HEK293 (cell line): Measurements from ENCODE around the gene MPEG1.

Source experiments
- CTCF ChIA-PET: fragments of 350-600 bp; formaldehyde crosslinking; extraction: SDS; loops from one replicate; lab custom pipeline; 2021; ENCODE audit warnings: antibody characterized with exemption; lab: Yijun Ruan, JAX
- POLR2A ChIA-PET: fragments of 300-600 bp; formaldehyde crosslinking; extraction: SDS; loops from one replicate; lab custom pipeline; 2020; ENCODE audit warnings: antibody characterized with exemption, inconsistent platforms; lab: Yijun Ruan, JAX
- H3K27ac ChIP-seq: fragments of 200-500 bp; sonication (Bioruptor generic); 2 replicates; pipeline ENCODE4 v1.5.1; 2014; ENCODE audit warnings: low read depth, low read length, control low read depth, inconsistent platforms; ENCODE audit errors: extremely low read depth
- H3K36me3 ChIP-seq, 2 experiments: fragments of 200-500 bp in 1 of 2; sonication (Bioruptor generic) in 1 of 2; 1 replicate in 1 of 2; 2 replicates in 1 of 2; pipeline ENCODE4 v1.5.1; 2014 to 2017; ENCODE audit warnings: inconsistent platforms in 2 of 2, low read length in 2 of 2; ENCODE audit not compliant: control insufficient read depth in 2 of 2, insufficient read depth in 1 of 2
- H3K4me1 ChIP-seq: fragments of 200-500 bp; sonication (Bioruptor generic); 2 replicates; pipeline ENCODE4 v1.5.1; 2014; ENCODE audit warnings: mild to moderate bottlenecking, low read length, inconsistent platforms; ENCODE audit not compliant: control insufficient read depth, insufficient read depth
- H3K4me3 ChIP-seq: 2 replicates; pipeline ENCODE4 v1.5.1; 2011; ENCODE audit warnings: low read depth, mild to moderate bottlenecking, control low read depth, low read length, moderate library complexity
- H3K9me3 ChIP-seq: fragments of 200-500 bp; sonication (Bioruptor generic); 2 replicates; pipeline ENCODE4 v1.5.1; 2014; ENCODE audit warnings: low read depth, low read length, inconsistent platforms; ENCODE audit not compliant: control insufficient read depth, insufficient read depth
- GLI2 ChIP-seq: fragments of 450-650 bp; formaldehyde crosslinking; IDR thresholded peaks from 2 replicates; pipeline ENCODE4; 2017; ENCODE audit warnings: missing biosample characterization, missing genetic modification characterization, low read depth, borderline replicate concordance
- HOXA7 ChIP-seq: sonication (generic); formaldehyde crosslinking; IDR thresholded peaks from 2 replicates; pipeline ENCODE4 v1.8.1; 2022; ENCODE audit warnings: missing genetic modification reagents, borderline replicate concordance
- KLF10 ChIP-seq: fragments of 450-650 bp; IDR thresholded peaks from 2 replicates; pipeline ENCODE4 v1.5.1; 2018; ENCODE audit warnings: missing biosample characterization, mild to moderate bottlenecking, missing genetic modification characterization
- KLF7 ChIP-seq: fragments of 450-650 bp; formaldehyde crosslinking; IDR thresholded peaks from 2 replicates; pipeline ENCODE4 v1.5.1; 2016; ENCODE audit warnings: missing biosample characterization, missing genetic modification characterization, borderline replicate concordance
- ZBTB26 ChIP-seq: fragments of 450-650 bp; formaldehyde crosslinking; optimal IDR thresholded peaks from 2 replicates; pipeline ENCODE3; 2016; ENCODE audit warnings: missing biosample characterization, mild to moderate bottlenecking, missing genetic modification characterization
- ZBTB7A ChIP-seq: fragments of 450-650 bp; formaldehyde crosslinking; IDR thresholded peaks from 2 replicates; pipeline ENCODE4 v1.5.1; 2016; ENCODE audit warnings: low read depth, missing biosample characterization, missing genetic modification characterization
- ZNF148 ChIP-seq: fragments of 450-650 bp; formaldehyde crosslinking; IDR thresholded peaks from 2 replicates; pipeline ENCODE4 v1.5.0; 2017; ENCODE audit warnings: missing biosample characterization, missing genetic modification characterization, borderline replicate concordance
- ZNF169 ChIP-seq: fragments of 450-650 bp; formaldehyde crosslinking; IDR thresholded peaks from 2 replicates; pipeline ENCODE4 v1.5.1; 2016; ENCODE audit warnings: missing biosample characterization, missing genetic modification characterization
- ZNF211 ChIP-seq: fragments of 450-650 bp; formaldehyde crosslinking; IDR thresholded peaks from 2 replicates; pipeline ENCODE4 v1.5.1; 2016; ENCODE audit warnings: low read depth, missing biosample characterization, missing genetic modification characterization
- ZNF366 ChIP-seq: fragments of 450-650 bp; formaldehyde crosslinking; conservative IDR thresholded peaks from 2 replicates; pipeline ENCODE4 v1.5.1; 2016; ENCODE audit warnings: missing biosample characterization, missing genetic modification characterization
- ZNF423 ChIP-seq: fragments of 450-650 bp; formaldehyde crosslinking; IDR thresholded peaks from 2 replicates; pipeline ENCODE4 v1.5.1; 2016; ENCODE audit warnings: missing biosample characterization, missing genetic modification characterization
- ZNF433 ChIP-seq: fragments of 450-650 bp; formaldehyde crosslinking; IDR thresholded peaks from 2 replicates; pipeline ENCODE4 v1.5.1; 2016; ENCODE audit warnings: missing biosample characterization, missing genetic modification characterization, low read depth
- ZNF501 ChIP-seq: fragments of 450-650 bp; formaldehyde crosslinking; IDR thresholded peaks from 2 replicates; pipeline ENCODE4 v1.5.1; 2016; ENCODE audit warnings: missing biosample characterization, missing genetic modification characterization
- ZNF544 ChIP-seq: fragments of 450-650 bp; formaldehyde crosslinking; IDR thresholded peaks from 2 replicates; pipeline ENCODE4 v1.5.0; 2017; ENCODE audit warnings: missing biosample characterization, missing genetic modification characterization
- ZNF555 ChIP-seq: fragments of 450-650 bp; formaldehyde crosslinking; conservative IDR thresholded peaks from 2 replicates; pipeline ENCODE4 v1.5.1; 2017; ENCODE audit warnings: missing biosample characterization, mild to moderate bottlenecking, missing genetic modification characterization, inconsistent platforms
- ZNF560 ChIP-seq: fragments of 450-650 bp; formaldehyde crosslinking; IDR thresholded peaks from 2 replicates; pipeline ENCODE4 v1.5.1; 2017; ENCODE audit warnings: missing biosample characterization, missing genetic modification characterization, borderline replicate concordance
- ZNF624 ChIP-seq: fragments of 450-650 bp; formaldehyde crosslinking; IDR thresholded peaks from 2 replicates; pipeline ENCODE4 v1.5.1; 2017; ENCODE audit warnings: missing biosample characterization, missing genetic modification characterization
- ZNF654 ChIP-seq: fragments of 450-650 bp; formaldehyde crosslinking; IDR thresholded peaks from 2 replicates; pipeline ENCODE4 v1.5.1; 2016; ENCODE audit warnings: low read depth, missing biosample characterization, missing genetic modification characterization
- ZNF777 ChIP-seq: fragments of 450-650 bp; formaldehyde crosslinking; IDR thresholded peaks from 2 replicates; pipeline ENCODE4 v1.5.1; 2017; ENCODE audit warnings: missing biosample characterization, missing genetic modification characterization, borderline replicate concordance
- ZNF843 ChIP-seq: fragments of 450-650 bp; formaldehyde crosslinking; IDR thresholded peaks from 2 replicates; pipeline ENCODE4 v1.5.1; 2016; ENCODE audit warnings: missing biosample characterization, missing genetic modification characterization
- ZSCAN18 ChIP-seq: fragments of 450-650 bp; formaldehyde crosslinking; IDR thresholded peaks from 2 replicates; pipeline ENCODE4 v1.5.1; 2016; ENCODE audit warnings: missing biosample characterization, missing genetic modification characterization
- ZSCAN5A ChIP-seq: fragments of 450-650 bp; formaldehyde crosslinking; IDR thresholded peaks from 2 replicates; pipeline ENCODE4 v1.5.1; 2016; ENCODE audit warnings: missing biosample characterization, missing genetic modification characterization

Gene MPEG1

GRCh38 chr11:59259867-59260475, 47.2 kb upstream of the MPEG1 start:
- Histone ChIP-seq H3K36me3 (no peaks in the 10 kb centered on the region), H3K4me3 (no peak overlapping the region), H3K9me3 (no peaks in the 10 kb centered on the region), H3K27ac (no peak overlapping the region), H3K4me1 (no peaks in the 10 kb centered on the region)
- ChIA-PET CTCF (no interaction called here), POLR2A (no interaction called here)
- TF ChIP-seq ZBTB26 (tag by site-specific recombination) (no peak), KLF7 (tag by site-specific recombination) (no peak), ZNF211 (tag by site-specific recombination) (no peak), ZNF423 (tag by site-specific recombination) (no peak), GLI2 (tag by site-specific recombination) (no peak), ZNF843 (tag by site-specific recombination) (no peak), ZNF366 (tag by site-specific recombination) (no peak), HOXA7 (no peak), ZNF654 (tag by site-specific recombination) (no peak), KLF10 (no peak), ZNF433 (tag by site-specific recombination) (no peak), ZSCAN5A (tag by site-specific recombination) (no peak), ZNF624 (tag by site-specific recombination) (no peak), ZBTB7A (tag by site-specific recombination) (no peak), ZNF544 (tag by site-specific recombination) (no peak), ZNF555 (tag by site-specific recombination) (no peak)

GRCh38 chr11:59259047-59259446, 46.3 kb upstream of the MPEG1 start:
- Histone ChIP-seq H3K4me3 (no peak overlapping the region), H3K27ac (no peak overlapping the region), H3K9me3 (no peaks in the 10 kb centered on the region), H3K4me1 (no peaks in the 10 kb centered on the region), H3K36me3 (no peaks in the 10 kb centered on the region)
- TF ChIP-seq ZNF501 (tag by site-specific recombination) (no peak), ZNF777 (tag by site-specific recombination) (no peak), ZNF169 (no peak), ZNF560 (tag by site-specific recombination) (no peak), ZNF148 (tag by site-specific recombination) (no peak), ZNF843 (tag by site-specific recombination) (no peak), ZSCAN18 (no peak)
- POLR2A ChIA-PET = no interaction called here
- CTCF ChIA-PET = no interaction called here
